Loucy (cell line): Measurements from ENCODE around the gene SLC12A1.

Experiments used
- H2AFZ ChIP-seq: fragments of 200-600 bp; sonication (generic); 2 replicates; pipeline ENCODE4 v1.6.0; 2016; ENCODE audit warnings: antibody characterized with exemption, mild to moderate bottlenecking, low read length, moderate library complexity
- H3F3A ChIP-seq: fragments of 200-600 bp; 2 replicates; pipeline ENCODE4 v1.6.0; 2016; ENCODE audit warnings: antibody characterized with exemption, low read depth, mild to moderate bottlenecking
- H3K27me3 ChIP-seq: fragments of 200-600 bp; sonication (generic); 2 replicates; pipeline ENCODE4 v1.6.1; 2014; ENCODE audit warnings: low read length, mild to moderate bottlenecking; ENCODE audit not compliant: insufficient read depth, poor library complexity, severe bottlenecking
- H3K36me3 ChIP-seq: fragments of 200-600 bp; sonication (generic); 2 replicates; pipeline ENCODE4 v1.6.1; 2016; ENCODE audit warnings: low read length; ENCODE audit not compliant: insufficient read depth
- H3K4me1 ChIP-seq: fragments of 200-600 bp; sonication (generic); 2 replicates; pipeline ENCODE4 v1.5.1; 2014; ENCODE audit warnings: low read length, mild to moderate bottlenecking; ENCODE audit not compliant: insufficient read depth, poor library complexity, severe bottlenecking
- H3K4me2 ChIP-seq: fragments of 200-600 bp; sonication (generic); 2 replicates; pipeline ENCODE4 v1.6.0; 2014; ENCODE audit warnings: antibody characterized with exemption, low read length, low read depth, mild to moderate bottlenecking; ENCODE audit not compliant: poor library complexity, severe bottlenecking
- H3K4me3 ChIP-seq: fragments of 200-600 bp; sonication (generic); 2 replicates; pipeline ENCODE4 v1.5.1; 2014; ENCODE audit warnings: low read length, mild to moderate bottlenecking, mixed read lengths; ENCODE audit not compliant: poor library complexity, severe bottlenecking
- H3K79me2 ChIP-seq: fragments of 200-600 bp; sonication (generic); 2 replicates; pipeline ENCODE4 v1.6.1; 2014; ENCODE audit warnings: low read length; ENCODE audit not compliant: insufficient read depth
- H3K9ac ChIP-seq: fragments of 200-600 bp; sonication (generic); 2 replicates; pipeline ENCODE4 v1.6.0; 2014; ENCODE audit warnings: mild to moderate bottlenecking, low read depth, low read length, moderate library complexity; ENCODE audit not compliant: poor library complexity, severe bottlenecking
- H3K9me2 ChIP-seq: fragments of 200-600 bp; sonication (generic); replicated peaks from 2 replicates; pipeline ENCODE4 v1.6.1; 2016; ENCODE audit warnings: low read depth, low read length, mixed read lengths
- H3K9me3 ChIP-seq: fragments of 200-600 bp; sonication (generic); 2 replicates; pipeline ENCODE4 v1.6.1; 2014; ENCODE audit warnings: mild to moderate bottlenecking, antibody characterized with exemption, low read length, low read depth; ENCODE audit not compliant: insufficient read depth
- H4K20me1 ChIP-seq: fragments of 200-600 bp; sonication (generic); 2 replicates; pipeline ENCODE4 v1.6.0; 2014; ENCODE audit warnings: antibody characterized with exemption, low read length, mild to moderate bottlenecking; ENCODE audit not compliant: insufficient read depth, poor library complexity, severe bottlenecking
- EZH2phosphoT487 ChIP-seq: fragments of 200-600 bp; IDR thresholded peaks from 2 replicates; pipeline ENCODE4 v1.6.1; 2018; ENCODE audit warnings: antibody characterized with exemption, mild to moderate bottlenecking, moderate library complexity, borderline replicate concordance
- TF ChIP-seq, protein P1 (sequence below): fragments of 200-600 bp; sonication (generic); conservative IDR thresholded peaks from 2 replicates; pipeline ENCODE4 v1.5.1; 2014; ENCODE audit warnings: mild to moderate bottlenecking, antibody characterized with exemption, low read length

The SLC12A1 gene

DNA sequence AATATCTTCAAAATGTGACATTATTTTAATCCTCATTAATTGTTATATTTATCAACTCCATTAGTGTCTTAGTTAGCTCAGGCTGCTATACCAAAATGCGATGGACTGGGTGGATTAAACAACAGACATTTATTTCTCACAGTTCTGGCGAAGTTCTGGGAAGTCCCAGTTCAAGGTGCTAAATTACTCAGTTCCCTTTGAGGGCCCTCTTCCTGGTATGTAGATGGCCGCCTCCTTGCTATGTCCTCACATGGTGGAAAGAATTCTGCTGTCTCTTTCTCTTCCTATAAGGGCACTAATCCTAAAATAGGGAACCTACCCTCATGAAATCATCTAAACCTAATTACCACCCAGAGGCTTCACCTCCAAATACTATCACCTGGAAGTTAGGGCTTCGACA is 86.4 kb downstream of the SLC12A1 start:
- Histone ChIP-seq H3K4me1 (no peaks in the 10 kb centered on the region), H2AFZ (no peak overlapping the region), H3K9me3 (no peaks in the 10 kb centered on the region), H3F3A (no peaks in the 10 kb centered on the region), H3K36me3 (no peaks in the 10 kb centered on the region), H3K27me3 (no peaks in the 10 kb centered on the region), H3K4me3 (no peak overlapping the region), H3K9me2 (no peaks in the 10 kb centered on the region), H3K4me2 (no peak overlapping the region), H4K20me1 (no peaks in the 10 kb centered on the region), H3K79me2 (no peaks in the 10 kb centered on the region), H3K9ac (no peak overlapping the region)
- no peak for TF ChIP-seq EZH2phosphoT487
- TF ChIP-seq, protein P1, sequence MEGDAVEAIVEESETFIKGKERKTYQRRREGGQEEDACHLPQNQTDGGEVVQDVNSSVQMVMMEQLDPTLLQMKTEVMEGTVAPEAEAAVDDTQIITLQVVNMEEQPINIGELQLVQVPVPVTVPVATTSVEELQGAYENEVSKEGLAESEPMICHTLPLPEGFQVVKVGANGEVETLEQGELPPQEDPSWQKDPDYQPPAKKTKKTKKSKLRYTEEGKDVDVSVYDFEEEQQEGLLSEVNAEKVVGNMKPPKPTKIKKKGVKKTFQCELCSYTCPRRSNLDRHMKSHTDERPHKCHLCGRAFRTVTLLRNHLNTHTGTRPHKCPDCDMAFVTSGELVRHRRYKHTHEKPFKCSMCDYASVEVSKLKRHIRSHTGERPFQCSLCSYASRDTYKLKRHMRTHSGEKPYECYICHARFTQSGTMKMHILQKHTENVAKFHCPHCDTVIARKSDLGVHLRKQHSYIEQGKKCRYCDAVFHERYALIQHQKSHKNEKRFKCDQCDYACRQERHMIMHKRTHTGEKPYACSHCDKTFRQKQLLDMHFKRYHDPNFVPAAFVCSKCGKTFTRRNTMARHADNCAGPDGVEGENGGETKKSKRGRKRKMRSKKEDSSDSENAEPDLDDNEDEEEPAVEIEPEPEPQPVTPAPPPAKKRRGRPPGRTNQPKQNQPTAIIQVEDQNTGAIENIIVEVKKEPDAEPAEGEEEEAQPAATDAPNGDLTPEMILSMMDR, result no peak

DNA sequence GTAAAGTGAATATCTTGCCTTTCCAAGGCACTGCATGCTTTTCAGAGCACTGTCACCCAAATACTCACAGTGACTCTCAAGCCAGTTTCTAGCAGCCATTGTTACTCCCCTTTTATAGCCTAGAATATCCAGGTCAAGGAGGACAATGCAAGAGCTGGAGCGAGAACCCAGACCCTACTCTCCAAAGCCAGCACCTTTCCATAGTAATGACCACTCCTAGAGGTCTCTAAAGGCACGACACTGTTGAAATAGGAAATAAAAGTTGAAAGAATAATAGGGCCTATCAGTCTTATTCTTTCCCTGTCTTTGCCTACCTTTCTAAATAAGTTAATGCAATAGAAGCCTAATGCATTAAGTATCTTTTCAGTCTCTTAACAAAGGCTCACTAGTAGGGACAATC is 91.6 kb downstream of the SLC12A1 start:
- Histone ChIP-seq H3F3A (no peaks in the 10 kb centered on the region), H3K27me3 (no peaks in the 10 kb centered on the region), H3K36me3 (no peaks in the 10 kb centered on the region), H3K4me3 (no peak overlapping the region), H3K79me2 (no peaks in the 10 kb centered on the region), H3K4me2 (no peak overlapping the region), H3K9me2 (no peaks in the 10 kb centered on the region), H3K9ac (no peak overlapping the region), H3K4me1 (no peaks in the 10 kb centered on the region), H2AFZ (no peak overlapping the region), H3K9me3 (no peaks in the 10 kb centered on the region), H4K20me1 (no peaks in the 10 kb centered on the region)
- TF ChIP-seq, protein P1, result no peak
- TF ChIP-seq EZH2phosphoT487, result no peak

- H3K4me3 ChIP-seq, result no peak overlapping the region
- H3K9me2 ChIP-seq, result no peaks in the 10 kb centered on the region
- H3K79me2 ChIP-seq, result no peaks in the 10 kb centered on the region
- H3K27me3 ChIP-seq, result no peaks in the 10 kb centered on the region
- no peaks in the 10 kb centered on the region for H3F3A ChIP-seq
- no peaks in the 10 kb centered on the region for H4K20me1 ChIP-seq
- H3K36me3 ChIP-seq, result no peaks in the 10 kb centered on the region
- no peaks in the 10 kb centered on the region for H3K9me3 ChIP-seq
- no peak overlapping the region for H3K4me2 ChIP-seq
- H3K9ac ChIP-seq, result no peak overlapping the region
- no peaks in the 10 kb centered on the region for H3K4me1 ChIP-seq
- TF ChIP-seq, protein P1, result no peak
- no peak for TF ChIP-seq EZH2phosphoT487
- no peak overlapping the region for H2AFZ ChIP-seq
Observed at GRCh38 chr15:48298914-48299313, 92.8 kb downstream of the SLC12A1 start.
